GM12878 (cell line): ENCODE results near the gene CPT2. TPM values are rescaled to one million over a fixed set of nuclear protein-coding genes. Genes with fewer than 3 reads are reported as not detected.

Source experiments
- ATAC-seq: fragments of 200-7000 bp; cut with Tn5 transposase; 3 replicates; pipeline ENCODE4 v1.9.1; 2020; ENCODE audit warnings: mild to moderate bottlenecking, moderate library complexity
- BruUV-seq: library from RNA; stranded (reverse); fragments of 400-500 nt; replicated peaks from 2 replicates; lab custom pipeline; 2021; lab: Mats Ljungman, UMichigan
- CTCF ChIA-PET: fragments of 300-600 bp; sonication (Branson Sonifier 250); formaldehyde crosslinking; extraction: SDS; loops from one replicate; lab custom pipeline; 2021; ENCODE audit warnings: inconsistent platforms; lab: Yijun Ruan, JAX
- POLR2A ChIA-PET: fragments of 350-600 bp; formaldehyde crosslinking; extraction: SDS; loops from one replicate; lab custom pipeline; 2021; ENCODE audit warnings: inconsistent platforms; lab: Charles Lee
- RAD21 ChIA-PET: fragments of 300-600 bp; sonication (Branson Sonifier 250); formaldehyde crosslinking; loops from one replicate; lab custom pipeline; 2023; ENCODE audit warnings: antibody characterized with exemption; ENCODE audit not compliant: unreplicated experiment; lab: Charles Lee
- SMC1A ChIA-PET: fragments of 300-600 bp; sonication (Branson Sonifier 250); formaldehyde crosslinking; loops from one replicate; lab custom pipeline; 2023; ENCODE audit not compliant: unreplicated experiment, uncharacterized antibody; lab: Charles Lee
- DNase-seq: peaks from one replicate; pipeline ENCODE4 v3.0.0-alpha.2; 2011; ENCODE audit warnings: low read depth, low spot score
- FAIRE-seq: peaks from 3 replicates; lab custom pipeline; 2011; peaks lifted over from hg19 to GRCh38; lab: Jason Lieb, UNC
- H2AFZ ChIP-seq: 2 replicates; pipeline ENCODE4 v1.6.0; 2011; ENCODE audit warnings: low read depth, low read length, control low read depth; ENCODE audit not compliant: control insufficient read depth
- H3K27ac ChIP-seq: 2 replicates; pipeline ENCODE4 v1.5.1; 2011; ENCODE audit warnings: control low read depth; ENCODE audit not compliant: control insufficient read depth, insufficient read depth
- H3K27me3 ChIP-seq, 2 experiments: replicated peaks in 1 of 2; 2 replicates each; pipeline versions ENCODE4 v1.6.0 to v1.6.1; 2011; ENCODE audit warnings: low read length in 1 of 2; ENCODE audit not compliant: control insufficient read depth in 2 of 2, insufficient read depth in 2 of 2
- H3K36me3 ChIP-seq, 2 experiments: 2 replicates each; pipeline ENCODE4 v1.5.1; 2011; ENCODE audit warnings: low read length in 1 of 2; ENCODE audit not compliant: control insufficient read depth in 2 of 2, insufficient read depth in 2 of 2
- H3K4me1 ChIP-seq: 2 replicates; pipeline ENCODE4 v1.6.1; 2011; ENCODE audit warnings: mild to moderate bottlenecking, low read length, moderate library complexity, mixed read lengths; ENCODE audit not compliant: control insufficient read depth, insufficient read depth
- H3K4me2 ChIP-seq: 2 replicates; pipeline ENCODE4 v1.6.0; 2011; ENCODE audit warnings: control low read depth; ENCODE audit not compliant: control insufficient read depth, insufficient read depth
- H3K4me3 ChIP-seq: fragments of 200-600 bp; sonication (generic); 2 replicates; pipeline ENCODE4 v1.5.1; 2016
- H3K79me2 ChIP-seq: 2 replicates; pipeline ENCODE4 v1.6.0; 2011; ENCODE audit warnings: low read length; ENCODE audit not compliant: control insufficient read depth, insufficient read depth
- H3K9ac ChIP-seq: 2 replicates; pipeline ENCODE4 v1.8.0; 2011; ENCODE audit warnings: low read length, control low read depth, mixed read lengths; ENCODE audit not compliant: control insufficient read depth, insufficient read depth
- H3K9me3 ChIP-seq: replicated peaks from 3 replicates; pipeline ENCODE4 v1.5.1; 2011; ENCODE audit warnings: mild to moderate bottlenecking, low read length; ENCODE audit not compliant: control insufficient read depth, insufficient read depth
- H4K20me1 ChIP-seq: 2 replicates; pipeline ENCODE4 v1.6.0; 2011; ENCODE audit not compliant: control insufficient read depth, insufficient read depth
- ASH2L ChIP-seq: fragments of 300-600, 200-600 bp; sonication (generic); IDR thresholded peaks from 2 replicates; pipeline ENCODE4 v1.6.1; 2017; ENCODE audit warnings: low read depth, mild to moderate bottlenecking, borderline replicate concordance
- CBX5 ChIP-seq: sonication (generic); IDR thresholded peaks from 2 replicates; pipeline ENCODE4 v1.6.1; 2016; ENCODE audit warnings: low read depth, moderate library complexity, mild to moderate bottlenecking, inconsistent platforms
- GATAD2B ChIP-seq: fragments of 450-650 bp; conservative IDR thresholded peaks from 2 replicates; pipeline ENCODE4 v1.6.1; 2017; ENCODE audit warnings: low read depth, mild to moderate bottlenecking, moderate library complexity
- MTA3 ChIP-seq: IDR thresholded peaks from 2 replicates; pipeline ENCODE4 v1.6.1; 2012; ENCODE audit warnings: low read length, inconsistent platforms, borderline replicate concordance
- RBBP5 ChIP-seq: fragments of 200-600 bp; sonication (generic); conservative IDR thresholded peaks from 2 replicates; pipeline ENCODE4 v1.6.1; 2016
- SMARCA5 ChIP-seq: fragments of 450-650 bp; IDR thresholded peaks from 2 replicates; pipeline ENCODE4 v1.6.1; 2017; ENCODE audit warnings: mild to moderate bottlenecking
- SREBF2 ChIP-seq: IDR thresholded peaks from 2 replicates; pipeline ENCODE4 v1.6.1; 2012; ENCODE audit warnings: mild to moderate bottlenecking, low read length
- TCF12 ChIP-seq: IDR thresholded peaks from 2 replicates; pipeline ENCODE4 v1.6.1; 2011; ENCODE audit warnings: low read depth, mild to moderate bottlenecking, low read length
- TCF3 ChIP-seq: IDR thresholded peaks from 2 replicates; pipeline ENCODE4 v1.6.1; 2012; ENCODE audit warnings: low read depth, mild to moderate bottlenecking, low read length, borderline replicate concordance; ENCODE audit not compliant: insufficient read depth
- WGBS: methylation state at CpG from one replicate; pipeline ENCODE4 v1.1.6; 2016; ENCODE audit warnings: low lambda C conversion rate; ENCODE audit not compliant: insufficient replicate concordance, insufficient coverage; ENCODE audit errors: missing lambda C conversion rate; 5-methylcytosine and 5-hydroxymethylcytosine counted together
- in situ Hi-C: fragments of 300-500 bp; cut with MboI; formaldehyde crosslinking; loops from 9 replicates; pipeline ENCODE4 v1.14.3; 2018; ENCODE audit warnings: mixed read lengths
- intact Hi-C: fragments of 100-400 bp; cut with micrococcal nuclease; formaldehyde crosslinking; loops from one replicate; pipeline ENCODE4 v1.14.2; 2022; ENCODE audit not compliant: unreplicated experiment
- polyA plus RNA-seq, 11 experiments: library from polyadenylated mRNA; depleted of rRNA in 4 of 11; unstranded in 6 of 11; stranded (reverse) in 5 of 11; fragments of >200 nt; fragmentation: Nextera tagmentation in 4 of 11; fragmentation: Illumina TruSeq in 1 of 11; extraction: Ambion mirVana in 4 of 11; extraction: Trizol in 1 of 11; gene quantifications; 1 replicate in 1 of 11; 2 replicates in 10 of 11; pipeline versions ENCODE4 v1.2.1 to v1.2.3, GENCODE V29; 2011 to 2016; ENCODE audit warnings: inconsistent platforms in 2 of 11, missing spikeins in 2 of 11, low read depth in 1 of 11
- total RNA-seq, 4 experiments: library from RNA; depleted of rRNA in 3 of 4; stranded (reverse); fragments of >200 nt in 3 of 4; fragmentation: Illumina TruSeq in 1 of 4; extraction: Trizol in 1 of 4; gene quantifications; 2 replicates each; pipeline versions ENCODE4 v1.2.1 to v1.2.3, GENCODE V29; 2013 to 2021
- TF ChIP-seq, protein P1 (sequence below): fragments of 150-350 bp; IDR thresholded peaks from 2 replicates; pipeline ENCODE4 v1.6.1; 2016; ENCODE audit warnings: low read depth, low read length
- TF ChIP-seq, protein P2 (sequence below): IDR thresholded peaks from 2 replicates; pipeline ENCODE4 v1.6.1; 2011; ENCODE audit warnings: low read depth, low read length, improper control_type of control experiment, borderline replicate concordance

Gene CPT2
- total and polyA plus RNA-seq, 10 of the 15 experiments (the other 5 are each of a cell fraction or from before 2014, with no cell fraction given): 10.1 to 36.2 (median 26.3) TPM

DNA sequence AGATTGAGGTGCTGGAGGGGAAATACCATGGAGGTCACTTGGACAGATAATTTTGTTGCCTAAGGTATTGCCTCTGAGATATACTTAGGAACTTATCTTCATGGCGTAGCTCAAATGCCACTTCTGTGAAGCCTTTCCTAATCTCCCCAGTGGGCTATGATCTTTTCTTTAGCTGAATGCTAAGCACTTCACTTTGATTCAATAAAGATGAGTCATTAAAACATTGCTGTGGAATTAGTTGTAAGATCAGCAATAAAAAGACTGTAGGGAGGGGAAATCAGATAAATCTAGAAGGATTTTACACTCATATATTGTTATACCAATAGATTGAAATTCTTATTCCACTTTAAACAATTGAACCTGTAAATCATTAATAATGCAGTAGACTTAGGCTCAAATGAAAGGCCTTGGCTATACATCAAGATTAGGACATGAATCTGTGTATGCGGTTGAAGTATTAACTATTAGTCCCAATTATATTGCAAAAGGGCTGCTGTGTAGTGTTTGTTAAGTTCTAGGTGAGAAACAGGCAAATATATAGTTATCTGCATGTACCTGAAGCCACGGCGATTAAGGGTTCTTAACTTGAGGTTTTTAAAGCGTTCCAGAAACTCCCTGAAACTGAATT is 60.9 kb downstream of the CPT2 start (continued):
- TF ChIP-seq, protein P1, sequence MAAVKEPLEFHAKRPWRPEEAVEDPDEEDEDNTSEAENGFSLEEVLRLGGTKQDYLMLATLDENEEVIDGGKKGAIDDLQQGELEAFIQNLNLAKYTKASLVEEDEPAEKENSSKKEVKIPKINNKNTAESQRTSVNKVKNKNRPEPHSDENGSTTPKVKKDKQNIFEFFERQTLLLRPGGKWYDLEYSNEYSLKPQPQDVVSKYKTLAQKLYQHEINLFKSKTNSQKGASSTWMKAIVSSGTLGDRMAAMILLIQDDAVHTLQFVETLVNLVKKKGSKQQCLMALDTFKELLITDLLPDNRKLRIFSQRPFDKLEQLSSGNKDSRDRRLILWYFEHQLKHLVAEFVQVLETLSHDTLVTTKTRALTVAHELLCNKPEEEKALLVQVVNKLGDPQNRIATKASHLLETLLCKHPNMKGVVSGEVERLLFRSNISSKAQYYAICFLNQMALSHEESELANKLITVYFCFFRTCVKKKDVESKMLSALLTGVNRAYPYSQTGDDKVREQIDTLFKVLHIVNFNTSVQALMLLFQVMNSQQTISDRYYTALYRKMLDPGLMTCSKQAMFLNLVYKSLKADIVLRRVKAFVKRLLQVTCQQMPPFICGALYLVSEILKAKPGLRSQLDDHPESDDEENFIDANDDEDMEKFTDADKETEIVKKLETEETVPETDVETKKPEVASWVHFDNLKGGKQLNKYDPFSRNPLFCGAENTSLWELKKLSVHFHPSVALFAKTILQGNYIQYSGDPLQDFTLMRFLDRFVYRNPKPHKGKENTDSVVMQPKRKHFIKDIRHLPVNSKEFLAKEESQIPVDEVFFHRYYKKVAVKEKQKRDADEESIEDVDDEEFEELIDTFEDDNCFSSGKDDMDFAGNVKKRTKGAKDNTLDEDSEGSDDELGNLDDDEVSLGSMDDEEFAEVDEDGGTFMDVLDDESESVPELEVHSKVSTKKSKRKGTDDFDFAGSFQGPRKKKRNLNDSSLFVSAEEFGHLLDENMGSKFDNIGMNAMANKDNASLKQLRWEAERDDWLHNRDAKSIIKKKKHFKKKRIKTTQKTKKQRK: no peak
- TF ChIP-seq ASH2L: no peak
- no peak for TF ChIP-seq MTA3
- TF ChIP-seq RBBP5: no peak
- TF ChIP-seq SMARCA5: no peak
- TF ChIP-seq, protein P2, sequence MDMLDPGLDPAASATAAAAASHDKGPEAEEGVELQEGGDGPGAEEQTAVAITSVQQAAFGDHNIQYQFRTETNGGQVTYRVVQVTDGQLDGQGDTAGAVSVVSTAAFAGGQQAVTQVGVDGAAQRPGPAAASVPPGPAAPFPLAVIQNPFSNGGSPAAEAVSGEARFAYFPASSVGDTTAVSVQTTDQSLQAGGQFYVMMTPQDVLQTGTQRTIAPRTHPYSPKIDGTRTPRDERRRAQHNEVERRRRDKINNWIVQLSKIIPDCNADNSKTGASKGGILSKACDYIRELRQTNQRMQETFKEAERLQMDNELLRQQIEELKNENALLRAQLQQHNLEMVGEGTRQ: no peak
- TF ChIP-seq, all 136 proteins: peak for 0

DNA sequence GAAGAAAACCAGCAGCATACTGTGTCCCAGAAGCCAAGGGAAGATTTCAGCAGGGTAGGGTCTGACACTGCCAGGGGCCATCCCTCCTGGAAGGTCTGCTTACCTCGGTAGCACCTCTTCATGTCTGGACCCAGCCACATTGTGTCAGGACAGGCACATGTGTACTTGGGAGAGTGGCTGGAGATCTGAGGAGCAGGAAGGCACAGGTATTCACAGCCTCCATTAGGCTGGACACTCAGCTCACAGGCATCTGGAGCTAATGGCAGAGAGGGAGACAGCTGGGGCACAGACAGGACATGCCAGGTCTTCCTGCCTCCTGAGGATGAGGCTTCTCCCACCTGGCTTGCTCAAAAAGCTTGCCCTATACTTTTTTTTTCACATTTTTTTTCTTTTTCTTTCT is 61.6 kb downstream of the CPT2 start:
- Histone ChIP-seq H3K27me3 (no peaks in the 10 kb centered on the region), H3K4me3 (no peak overlapping the region), H3K27ac (no peak overlapping the region), H2AFZ (no peak overlapping the region), H3K79me2 (no peaks in the 10 kb centered on the region), H3K9ac (no peak overlapping the region), H3K4me1 (peaks cover 10% of the 10 kb centered on the region), H3K36me3 (peaks cover 23 to 40% of the 10 kb centered on the region in 2 experiments), H3K4me2 (no peak overlapping the region), H4K20me1 (no peaks in the 10 kb centered on the region), H3K9me3 (no peaks in the 10 kb centered on the region)
- ChIA-PET RAD21 (no interaction called here), SMC1A (no interaction called here), CTCF (interaction anchor here (0.6 to 2.3 kb wide), 2 partner anchors 10 to 620 kb away, joined by 4 to 5 read pairs; no protein-coding TSS in a partner anchor), POLR2A (no interaction called here)
- DNase-seq (no peak), ATAC-seq (no peak), FAIRE-seq (no peak)
- intact Hi-C loops (no loop called here), in situ Hi-C loops (no loop called here)
- TF ChIP-seq CBX5 (no peak), GATAD2B (no peak), RBBP5 (no peak), SREBF2 (no peak), TCF12 (no peak), TCF3 (no peak)
- BruUV-seq: no TSS peak
- 94% methylated on average over 1 of the region's 1 CpG for WGBS
